ENCODE measurements around the gene LIPJ.

Gene LIPJ

GRCh38 chr10:88608052-88608732 is 21.6 kb downstream of the LIPJ start:
- DNase-seq, result no peak

GRCh38 chr10:88608780-88609179 is 22.2 kb downstream of the LIPJ start:
- DNase-seq, result no peak

GRCh38 chr10:88616250-88616977 is 29.9 kb downstream of the LIPJ start:
- DNase-seq, result no peak

GRCh38 chr10:88617772-88618300 is 31.3 kb downstream of the LIPJ start:
- no peak for DNase-seq

- DNase-seq, result no peak
Observed at GRCh38 chr10:88618496-88618895, 31.9 kb downstream of the LIPJ start.

- no peak for DNase-seq
Observed at GRCh38 chr10:88620441-88620840, 33.9 kb downstream of the LIPJ start.

- DNase-seq, result no peak
Observed at GRCh38 chr10:88623835-88624234, 37.3 kb downstream of the LIPJ start.

- DNase-seq, result no peak
Observed at GRCh38 chr10:88624840-88625239, 38.3 kb downstream of the LIPJ start.

- no peak for DNase-seq
Observed at GRCh38 chr10:88640186-88640585, 53.6 kb downstream of the LIPJ start.

- DNase-seq, result no peak
Observed at GRCh38 chr10:88642209-88642608, 55.6 kb downstream of the LIPJ start.

- no peak for DNase-seq
Observed at GRCh38 chr10:88642963-88643362, 56.4 kb downstream of the LIPJ start.

GRCh38 chr10:88647061-88647615 is 60.6 kb downstream of the LIPJ start:
- no peak for DNase-seq

- no peak for DNase-seq
Observed at GRCh38 chr10:88651101-88651551, 64.6 kb downstream of the LIPJ start.

- no peak for DNase-seq
Observed at GRCh38 chr10:88652616-88653015, 66.1 kb downstream of the LIPJ start.

All from activated T-cell treated with anti-CD3 and anti-CD28 coated beads for 4 hours (primary cell).